HL-60 (cell line): ENCODE data around the gene NEFH.
A peak's percentile ranks its signal among the peaks of the same experiment; 100 is the strongest.
"Not testable (repeated sequence)": the region's sequence is repeated elsewhere in the genome, so short reads cannot be mapped to it uniquely, and the experiment has no call there.

Experiments
- DNase-seq, 2 experiments: peaks; one replicate each; pipeline ENCODE4 v3.0.0-alpha.2; 2010 to 2020; ENCODE audit warnings: low read depth in 1 of 2, low spot score in 1 of 2
- H3K27ac ChIP-seq: fragments of 250-450 bp; sonication (Bioruptor Pico); replicated peaks from 2 replicates; pipeline ENCODE4 v1.5.1; 2020; ENCODE audit warnings: mild to moderate bottlenecking, moderate library complexity
- H3K27me3 ChIP-seq: fragments of 250-450 bp; sonication (Bioruptor Pico); 2 replicates; pipeline ENCODE4 v1.5.1; 2021; ENCODE audit warnings: mild to moderate bottlenecking, moderate library complexity; ENCODE audit not compliant: insufficient read depth, poor library complexity, severe bottlenecking
- H3K4me3 ChIP-seq: replicated peaks from 2 replicates; pipeline ENCODE4 v1.5.1; 2011; ENCODE audit warnings: mild to moderate bottlenecking, control low read depth, low read length; ENCODE audit not compliant: insufficient read depth
- CTCF ChIP-seq: IDR thresholded peaks from one replicate; pipeline ENCODE4 v1.5.1; 2011; ENCODE audit warnings: low read length, control low read depth, inconsistent platforms; ENCODE audit not compliant: insufficient read depth
- GABPA ChIP-seq: IDR thresholded peaks from 2 replicates; pipeline ENCODE4 v1.6.1; 2012; ENCODE audit warnings: low read depth
- POLR2AphosphoS5 ChIP-seq: IDR thresholded peaks from 2 replicates; pipeline ENCODE4 v1.6.1; 2012; ENCODE audit warnings: low read depth
- REST ChIP-seq: IDR thresholded peaks from 2 replicates; pipeline ENCODE4 v1.6.1; 2012; ENCODE audit warnings: low read depth; ENCODE audit not compliant: insufficient replicate concordance
- SPI1 ChIP-seq: IDR thresholded peaks from 2 replicates; pipeline ENCODE4 v1.6.1; 2012; ENCODE audit warnings: low read depth, mild to moderate bottlenecking, borderline replicate concordance

The NEFH gene

GRCh38 chr22:29489127-29489780, 9.2 kb downstream of the NEFH start:
- not testable (repeated sequence) for H3K27ac ChIP-seq, H3K4me3 ChIP-seq, H3K27me3 ChIP-seq
- peak; percentile 35 to 52 for DNase-seq
- TF ChIP-seq REST = peak; percentile 34

GRCh38 chr22:29491012-29491411, 11.0 kb downstream of the NEFH start:
- no peak overlapping the region for H3K4me3 ChIP-seq
- DNase-seq = no peak
- H3K27me3 ChIP-seq = no peaks in the 10 kb centered on the region
- H3K27ac ChIP-seq = no peak overlapping the region
- TF ChIP-seq CTCF (no peak), GABPA (no peak), REST (no peak)

GRCh38 chr22:29493636-29494035, 13.6 kb downstream of the NEFH start:
- Histone ChIP-seq H3K4me3 (no peak overlapping the region), H3K27me3 (no peaks in the 10 kb centered on the region), H3K27ac (no peak overlapping the region)
- no peak for DNase-seq
- TF ChIP-seq CTCF (no peak), POLR2AphosphoS5 (no peak), REST (no peak), GABPA (no peak), SPI1 (no peak)

GRCh38 chr22:29499852-29500251, 19.8 kb downstream of the NEFH start:
- Histone ChIP-seq H3K27me3 (no peaks in the 10 kb centered on the region), H3K4me3 (no peak overlapping the region), H3K27ac (no peak overlapping the region)
- TF ChIP-seq SPI1 = no peak
- no peak for TF ChIP-seq REST
- TF ChIP-seq CTCF = no peak
- no peak for TF ChIP-seq POLR2AphosphoS5
- no peak for TF ChIP-seq GABPA
- no peak for DNase-seq
